ENCODE results near the gene ALPK3. TPM values are rescaled to one million over a fixed set of nuclear protein-coding genes. Genes with fewer than 3 reads are reported as not detected.

ALPK3 gene
- total RNA-seq, 1 donor from 2014 or later: 5.4 TPM

- no peak overlapping the region for H3K27ac Mint-ChIP-seq
- H3K4me3 Mint-ChIP-seq: peak overlapping the region; percentile 22
- Histone ChIP-seq H3K36me3 (no peaks in the 10 kb centered on the region), H4K20me1 (ENCODE audit: low read depth) (no peaks in the 10 kb centered on the region), H3F3A (ENCODE audit: low read depth) (no peaks in the 10 kb centered on the region), H3K4me3 (no peak overlapping the region), H2AFZ (replicated peaks) (peak overlapping the region; percentile 40), H3K27ac (no peak overlapping the region), H3K4me1 (no peaks in the 10 kb centered on the region), H3K4me2 (no peak overlapping the region), H3K79me2 (ENCODE audit: low read depth) (no peaks in the 10 kb centered on the region), H3K9me3 (ENCODE audit: low read depth) (no peaks in the 10 kb centered on the region), H3K9ac (no peak overlapping the region), H3K27me3 (no peaks in the 10 kb centered on the region)
- no peak for DNase-seq (ENCODE audit: low spot score)
- TF ChIP-seq EZH2 (IDR thresholded peaks at IDR 0.05) (no peak), EZH2phosphoT487 (IDR thresholded peaks at IDR 0.05) (no peak)
- TF ChIP-seq, protein P1, sequence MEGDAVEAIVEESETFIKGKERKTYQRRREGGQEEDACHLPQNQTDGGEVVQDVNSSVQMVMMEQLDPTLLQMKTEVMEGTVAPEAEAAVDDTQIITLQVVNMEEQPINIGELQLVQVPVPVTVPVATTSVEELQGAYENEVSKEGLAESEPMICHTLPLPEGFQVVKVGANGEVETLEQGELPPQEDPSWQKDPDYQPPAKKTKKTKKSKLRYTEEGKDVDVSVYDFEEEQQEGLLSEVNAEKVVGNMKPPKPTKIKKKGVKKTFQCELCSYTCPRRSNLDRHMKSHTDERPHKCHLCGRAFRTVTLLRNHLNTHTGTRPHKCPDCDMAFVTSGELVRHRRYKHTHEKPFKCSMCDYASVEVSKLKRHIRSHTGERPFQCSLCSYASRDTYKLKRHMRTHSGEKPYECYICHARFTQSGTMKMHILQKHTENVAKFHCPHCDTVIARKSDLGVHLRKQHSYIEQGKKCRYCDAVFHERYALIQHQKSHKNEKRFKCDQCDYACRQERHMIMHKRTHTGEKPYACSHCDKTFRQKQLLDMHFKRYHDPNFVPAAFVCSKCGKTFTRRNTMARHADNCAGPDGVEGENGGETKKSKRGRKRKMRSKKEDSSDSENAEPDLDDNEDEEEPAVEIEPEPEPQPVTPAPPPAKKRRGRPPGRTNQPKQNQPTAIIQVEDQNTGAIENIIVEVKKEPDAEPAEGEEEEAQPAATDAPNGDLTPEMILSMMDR (IDR thresholded peaks at IDR 0.05): no peak
- H3K36me3 Mint-ChIP-seq: no peaks in the 10 kb centered on the region
- peaks cover 13% of the 10 kb centered on the region for H3K4me1 Mint-ChIP-seq
- H3K27me3 Mint-ChIP-seq (ENCODE audit: insufficient read depth, low read depth): peaks cover 6% of the 10 kb centered on the region
- no peaks in the 10 kb centered on the region for H3K9me3 Mint-ChIP-seq
Observed at GRCh38 chr15:84908564-84908963, 91.4 kb downstream of the ALPK3 start.

DNA sequence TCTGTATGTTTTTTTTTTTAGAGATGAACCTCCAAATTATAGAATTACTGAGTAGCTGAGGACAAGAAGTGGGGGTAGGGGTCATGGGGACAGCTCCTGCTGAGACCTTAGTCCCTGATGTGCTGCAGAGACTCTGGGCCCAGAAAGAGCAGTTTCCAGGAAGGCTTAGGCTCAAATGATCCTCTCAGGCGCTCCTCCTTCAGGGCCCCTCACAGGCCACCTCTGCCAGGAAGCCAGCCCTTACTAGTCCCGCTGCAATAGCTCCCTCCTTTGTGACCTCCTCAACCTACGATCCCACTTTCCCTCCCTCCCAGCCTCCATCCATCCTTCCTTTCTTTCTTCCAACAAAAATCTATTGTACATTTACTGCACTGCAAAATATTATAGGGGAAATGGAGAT is 91.9 kb downstream of the ALPK3 start:
- Histone ChIP-seq H3K27ac (no peak overlapping the region), H4K20me1 (ENCODE audit: low read depth) (no peaks in the 10 kb centered on the region), H3K36me3 (no peaks in the 10 kb centered on the region), H3K4me2 (no peak overlapping the region), H3K79me2 (ENCODE audit: low read depth) (no peaks in the 10 kb centered on the region), H2AFZ (replicated peaks) (no peak overlapping the region), H3K4me1 (no peaks in the 10 kb centered on the region), H3K4me3 (no peak overlapping the region), H3K9me3 (ENCODE audit: low read depth) (no peaks in the 10 kb centered on the region), H3K9ac (no peak overlapping the region), H3F3A (ENCODE audit: low read depth) (no peaks in the 10 kb centered on the region), H3K27me3 (no peaks in the 10 kb centered on the region)
- no peak for DNase-seq (ENCODE audit: low spot score)
- Mint-ChIP-seq H3K9me3 (no peaks in the 10 kb centered on the region), H3K4me3 (no peak overlapping the region), H3K36me3 (no peaks in the 10 kb centered on the region), H3K4me1 (peaks cover 13% of the 10 kb centered on the region), H3K27me3 (ENCODE audit: insufficient read depth, low read depth) (peaks cover 6% of the 10 kb centered on the region), H3K27ac (no peak overlapping the region)
- TF ChIP-seq EZH2 (IDR thresholded peaks at IDR 0.05): no peak
- no peak for TF ChIP-seq EZH2phosphoT487 (IDR thresholded peaks at IDR 0.05)
- TF ChIP-seq, protein P1 (IDR thresholded peaks at IDR 0.05): no peak

DNA sequence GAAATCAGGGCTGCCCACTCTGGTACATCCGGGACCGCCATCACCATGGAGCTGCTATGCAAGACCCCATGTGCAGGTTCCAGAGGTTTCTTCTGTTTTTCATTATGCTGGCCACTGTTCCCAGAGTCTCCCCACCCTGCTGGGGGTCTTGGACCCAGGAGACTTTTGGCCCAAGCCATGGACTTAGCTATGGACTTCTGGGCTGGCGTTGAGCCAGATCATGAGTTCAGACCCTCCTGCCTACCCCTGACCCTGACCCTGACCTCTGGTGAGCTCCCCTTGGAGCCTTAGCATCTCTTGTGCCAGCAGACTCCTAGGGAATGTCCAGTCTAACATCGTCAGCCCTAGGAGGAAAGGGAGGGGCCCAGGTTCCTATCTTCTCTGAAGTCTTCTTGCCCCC is 92.6 kb downstream of the ALPK3 start:
- no peak overlapping the region for H3K4me2 ChIP-seq
- H3K36me3 Mint-ChIP-seq: no peaks in the 10 kb centered on the region
- H3K36me3 ChIP-seq: no peaks in the 10 kb centered on the region
- peaks cover 14% of the 10 kb centered on the region for H3K4me1 Mint-ChIP-seq
- H3K9me3 Mint-ChIP-seq: no peaks in the 10 kb centered on the region
- H3F3A ChIP-seq (ENCODE audit: low read depth): no peaks in the 10 kb centered on the region
- no peak overlapping the region for H3K27ac Mint-ChIP-seq
- H3K9me3 ChIP-seq (ENCODE audit: low read depth): no peaks in the 10 kb centered on the region
- TF ChIP-seq EZH2phosphoT487 (IDR thresholded peaks at IDR 0.05) (no peak), EZH2 (IDR thresholded peaks at IDR 0.05) (no peak)
- TF ChIP-seq, protein P1 (IDR thresholded peaks at IDR 0.05): no peak
- H3K4me1 ChIP-seq: no peaks in the 10 kb centered on the region
- no peaks in the 10 kb centered on the region for H3K27me3 ChIP-seq
- no peak overlapping the region for H2AFZ ChIP-seq (replicated peaks)
- H3K4me3 ChIP-seq: no peak overlapping the region
- no peak overlapping the region for H3K27ac ChIP-seq
- H3K4me3 Mint-ChIP-seq: no peak overlapping the region
- peaks cover 9% of the 10 kb centered on the region for H3K27me3 Mint-ChIP-seq (ENCODE audit: insufficient read depth, low read depth)
- no peaks in the 10 kb centered on the region for H4K20me1 ChIP-seq (ENCODE audit: low read depth)
- no peak overlapping the region for H3K9ac ChIP-seq
- H3K79me2 ChIP-seq (ENCODE audit: low read depth): no peaks in the 10 kb centered on the region
- DNase-seq (ENCODE audit: low spot score): no peak

Measured in neural progenitor cell (in vitro differentiated cells).